ENCODE measurements around the gene BAZ1B.
"Not testable (repeated sequence)": the region's sequence is repeated elsewhere in the genome, so short reads cannot be mapped to it uniquely, and the experiment has no call there.

BAZ1B gene

GRCh38 chr7:73537051-73537450, 15.0 kb upstream of the BAZ1B start:
- no peak for DNase-seq

GRCh38 chr7:73536479-73536878, 14.4 kb upstream of the BAZ1B start:
- DNase-seq = no peak

DNA sequence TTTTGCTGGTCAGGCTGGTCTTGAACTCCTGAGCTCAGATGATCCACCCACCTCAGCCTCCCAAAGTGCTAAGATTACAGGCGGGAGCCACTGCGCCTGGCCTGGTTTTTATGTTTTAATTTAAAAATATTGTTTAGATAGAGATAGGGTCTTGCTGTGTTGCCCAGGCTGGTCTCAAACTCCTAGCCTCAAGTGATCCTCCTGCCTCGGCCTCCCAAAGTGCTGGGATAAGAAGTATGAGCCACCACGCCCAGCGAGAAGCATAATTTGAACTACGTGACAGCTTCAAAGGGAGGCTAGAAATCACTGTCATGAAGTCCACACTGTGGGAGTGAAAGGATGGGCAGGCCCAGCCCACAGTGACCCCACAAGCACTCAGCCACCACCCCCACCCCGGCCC, 13.8 kb upstream of the BAZ1B start:
- not testable (repeated sequence) for DNase-seq

DNA sequence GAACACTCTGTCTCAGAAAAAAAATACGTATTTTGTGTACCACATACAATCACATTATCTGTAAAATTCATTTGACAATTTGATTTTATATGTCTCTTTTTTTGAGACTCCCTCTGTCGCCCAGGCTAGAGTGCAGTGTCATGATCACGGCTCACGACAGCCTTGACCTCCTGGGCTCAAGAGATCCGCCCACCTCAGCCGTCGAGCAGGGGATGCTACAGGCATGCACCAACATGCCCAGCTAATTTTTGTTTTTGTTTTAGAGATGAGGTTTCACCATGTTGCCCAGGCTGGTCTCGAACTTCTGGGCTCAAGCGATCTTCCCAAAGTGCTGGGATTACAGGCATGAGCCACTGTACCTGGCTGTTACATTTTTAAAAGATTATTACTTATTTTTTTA, 11.6 kb upstream of the BAZ1B start:
- DNase-seq = no peak

DNA sequence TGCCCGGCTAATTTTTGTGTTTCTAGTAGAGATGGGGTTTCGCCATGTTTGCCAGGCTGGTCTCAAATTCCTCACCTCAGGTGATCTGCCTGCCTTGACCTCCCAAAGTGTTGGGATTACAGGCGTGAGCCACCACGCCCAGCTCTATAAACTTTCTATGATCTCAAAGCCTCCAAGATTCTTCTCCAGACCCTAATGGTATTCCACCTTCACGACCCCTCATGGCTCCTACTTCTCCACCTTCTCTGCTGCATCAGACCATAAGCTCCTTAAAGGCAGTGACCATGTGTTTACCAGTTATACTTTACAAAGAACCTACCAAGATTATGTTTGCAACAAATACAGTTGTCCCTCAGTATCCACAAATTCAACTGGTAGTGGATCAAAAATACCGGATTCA, 10.1 kb upstream of the BAZ1B start:
- DNase-seq = no peak

GRCh38 chr7:73530800-73531199, 8.7 kb upstream of the BAZ1B start:
- no peak for DNase-seq

DNA sequence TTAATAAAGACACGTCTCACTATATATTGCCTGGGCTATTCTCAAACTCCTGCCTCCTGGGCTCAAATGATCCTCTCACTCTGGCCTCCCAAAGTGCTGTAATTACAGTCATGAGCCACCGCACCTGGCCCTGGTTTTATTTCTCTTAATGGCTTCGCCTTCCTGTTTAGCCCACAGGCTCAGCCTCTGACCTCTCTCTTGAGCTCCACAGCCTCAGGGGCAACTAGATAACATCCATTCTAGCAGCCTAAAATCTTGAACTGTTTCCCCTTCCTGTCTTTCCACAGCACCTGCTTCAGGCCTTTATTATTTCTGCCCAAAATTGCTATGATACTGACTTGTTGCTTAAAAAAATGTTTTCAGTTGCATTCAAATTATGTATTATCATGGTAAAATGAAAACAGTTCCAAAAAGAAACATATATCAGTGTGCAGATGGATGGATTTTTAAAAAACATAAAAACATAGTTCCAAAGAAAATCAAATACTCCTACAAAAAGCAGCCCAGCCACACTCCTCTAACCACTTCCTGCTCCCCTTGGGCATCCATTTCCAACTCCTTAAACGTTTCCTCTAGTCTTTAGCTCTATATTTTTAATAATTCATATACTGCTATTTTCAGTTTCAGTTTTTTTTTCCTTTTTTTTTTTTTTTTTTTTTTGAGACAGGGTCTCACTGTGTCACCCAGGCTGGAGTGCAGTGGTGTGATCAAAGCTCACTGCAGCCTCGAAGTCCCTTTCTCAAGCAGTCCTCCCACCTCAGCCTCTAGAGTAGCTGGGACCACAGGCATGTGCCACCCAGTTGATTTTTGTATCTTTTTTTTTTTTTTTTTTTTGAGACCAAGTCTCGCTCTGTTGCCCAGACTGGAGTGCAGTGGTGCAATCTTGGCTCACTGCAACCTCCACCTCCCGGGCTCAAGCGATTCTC, 5.1 kb upstream of the BAZ1B start:
- DNase-seq = no peak

DNA sequence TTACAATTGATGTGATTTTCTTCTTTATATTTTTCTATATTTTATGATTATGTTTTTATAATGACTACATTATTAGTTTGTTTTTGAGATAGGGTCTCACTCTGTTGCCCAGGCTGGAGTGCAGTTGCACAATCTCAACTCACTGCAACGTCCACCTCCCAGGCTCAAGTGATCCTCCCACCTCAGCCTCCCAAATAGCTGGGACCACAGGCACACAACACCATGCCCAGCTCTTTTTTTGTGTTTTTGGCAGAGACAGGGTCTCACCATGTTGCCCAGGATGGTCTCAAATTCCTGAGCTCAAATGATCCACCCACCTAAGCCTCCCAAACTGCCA, 4.0 kb upstream of the BAZ1B start:
- not testable (repeated sequence) for DNase-seq

- DNase-seq = no peak
These were observed 423 bp downstream of the BAZ1B start for GRCh38 chr7:73521636-73522104.

DNA sequence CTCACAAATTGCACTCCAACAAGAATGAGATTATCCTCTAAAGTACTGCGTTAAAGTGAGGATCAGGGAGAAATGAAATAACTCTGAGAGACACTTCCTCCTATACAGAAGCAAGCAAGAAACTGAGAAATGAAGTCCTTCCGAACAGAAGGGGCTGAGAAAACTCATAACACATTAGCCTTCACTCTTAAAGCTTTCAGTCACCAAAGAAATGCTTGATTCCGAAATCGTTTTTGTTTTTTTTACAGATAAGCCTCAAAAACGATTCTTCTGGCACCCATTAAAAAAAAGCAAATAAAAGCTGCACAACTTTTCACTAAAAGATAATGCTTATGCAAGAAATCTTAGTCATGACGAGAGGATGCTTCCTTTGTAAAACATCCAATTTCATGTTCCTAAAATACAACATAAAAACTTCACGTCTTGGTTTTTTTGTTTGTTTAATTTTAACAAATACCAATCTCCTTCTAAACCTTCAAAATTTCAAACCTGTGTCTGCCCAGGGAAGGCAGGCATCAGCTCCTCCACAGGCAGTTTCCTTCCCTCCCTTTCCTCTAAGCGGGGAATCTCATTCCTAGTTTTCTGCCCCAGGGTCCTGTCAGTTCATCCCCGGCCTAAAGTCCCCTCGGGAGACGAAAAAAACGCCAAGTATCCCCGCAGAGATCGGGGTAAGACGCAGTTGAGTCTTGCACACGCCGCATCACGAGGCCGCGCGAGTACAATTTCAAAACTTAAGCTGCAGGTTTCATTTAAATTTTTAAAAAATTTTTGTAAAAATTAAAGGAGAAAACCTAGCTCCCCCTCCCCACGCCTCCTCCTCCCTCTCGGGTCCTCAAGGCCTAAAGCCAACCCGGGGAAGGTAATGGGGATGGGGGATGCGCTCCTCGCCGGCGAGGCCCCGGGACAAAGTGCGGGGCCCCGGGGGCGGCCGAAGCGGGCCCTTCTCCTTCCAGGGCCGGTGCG, 1.1 kb downstream of the BAZ1B start:
- no peak for DNase-seq

- peak; percentile 25 for DNase-seq
These were observed 2.0 kb downstream of the BAZ1B start for GRCh38 chr7:73519867-73520672.

DNA sequence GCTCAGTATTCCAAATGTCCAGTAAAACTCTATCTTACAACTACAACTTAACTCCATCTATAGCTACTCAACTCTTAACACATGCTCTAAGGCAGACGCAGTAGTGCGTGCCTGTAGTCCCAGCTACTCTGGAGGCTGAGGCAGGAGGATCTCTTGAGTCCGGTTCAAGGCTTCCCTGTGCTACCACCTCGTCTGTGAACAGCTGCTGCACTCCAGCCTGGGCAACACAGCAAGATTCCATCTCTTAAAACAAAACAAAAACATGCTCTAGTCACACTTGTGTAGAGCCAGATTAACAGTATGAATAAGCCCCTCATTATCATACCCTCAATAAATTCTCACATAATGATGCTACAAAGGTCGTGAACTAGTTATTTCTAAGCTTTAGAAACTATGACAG, 3.6 kb downstream of the BAZ1B start:
- DNase-seq = no peak

DNA sequence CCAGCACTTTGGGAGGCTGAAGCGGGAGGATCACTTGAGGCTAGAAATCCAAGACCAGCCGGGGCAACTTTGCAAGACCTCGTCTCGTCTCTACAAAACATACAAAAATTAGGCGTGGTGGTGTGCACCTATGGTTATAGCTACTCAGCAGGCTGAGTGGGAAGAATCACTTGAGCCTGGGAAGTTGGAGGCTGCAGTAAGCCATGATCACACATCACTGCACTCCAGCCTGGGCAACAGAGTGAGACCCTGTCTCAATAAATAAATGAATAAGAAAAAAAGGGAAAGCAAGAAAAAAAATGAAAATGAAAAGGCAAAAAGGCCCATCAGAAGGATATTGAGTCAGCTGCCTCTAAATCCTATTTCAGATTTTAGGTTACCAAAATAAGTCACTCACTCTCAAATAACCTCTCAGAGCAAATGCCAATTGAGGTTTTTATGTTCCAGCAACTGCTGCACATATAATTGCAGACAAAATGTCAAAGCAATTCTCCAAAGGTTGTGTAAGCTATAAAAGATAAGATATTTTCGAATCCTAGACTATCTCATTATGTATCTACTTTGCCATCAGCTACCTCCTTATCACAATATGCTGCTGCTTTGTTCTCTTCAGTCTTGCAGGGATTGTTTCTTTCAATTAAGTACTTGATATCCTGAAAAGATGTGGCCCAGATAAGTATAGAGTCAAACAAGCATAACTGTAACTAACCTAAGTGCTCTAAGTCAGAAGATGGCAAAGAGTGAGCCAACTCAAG, 4.7 kb downstream of the BAZ1B start:
- no peak for DNase-seq

GRCh38 chr7:73515178-73515577, 6.9 kb downstream of the BAZ1B start:
- no peak for DNase-seq

DNA sequence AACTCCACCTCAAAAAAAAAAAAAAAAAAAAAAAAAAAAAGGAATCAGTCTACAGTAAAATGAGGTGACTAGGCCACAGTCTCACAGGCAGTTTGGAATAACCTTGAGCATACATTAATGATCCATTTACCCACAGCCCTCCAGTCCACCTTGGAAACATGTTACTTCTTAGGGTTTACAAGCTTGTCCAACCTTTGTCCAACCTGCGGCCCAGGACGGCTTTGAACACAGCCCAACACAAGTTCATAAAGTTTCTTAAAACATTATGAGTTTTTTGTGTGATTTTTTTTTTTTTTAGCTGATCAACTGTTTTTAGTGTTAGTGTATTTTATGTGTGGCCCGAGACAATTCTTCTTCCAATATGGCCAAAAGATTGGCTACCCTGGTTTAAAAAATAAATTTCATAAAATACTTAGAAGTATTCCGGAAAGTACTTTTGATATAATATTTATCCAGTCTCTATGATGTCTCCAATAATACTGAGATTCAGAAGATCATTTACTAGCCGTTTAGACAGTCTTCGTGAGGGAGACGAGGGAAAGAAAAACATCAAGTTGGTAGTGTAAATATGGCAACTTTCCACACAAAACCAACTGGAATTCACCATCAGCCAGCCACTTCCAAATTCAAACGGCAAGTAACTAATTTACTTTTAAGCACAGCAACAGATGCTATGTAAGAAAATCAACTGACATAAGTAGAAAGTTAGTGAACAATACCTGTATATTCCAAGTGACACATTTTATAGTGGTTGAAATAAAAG, 9.9 kb downstream of the BAZ1B start:
- DNase-seq = no peak

- DNase-seq = no peak
These were observed 12.6 kb downstream of the BAZ1B start for GRCh38 chr7:73509463-73509862.

- DNase-seq = no peak
These were observed 14.5 kb downstream of the BAZ1B start for GRCh38 chr7:73507556-73507955.

DNA sequence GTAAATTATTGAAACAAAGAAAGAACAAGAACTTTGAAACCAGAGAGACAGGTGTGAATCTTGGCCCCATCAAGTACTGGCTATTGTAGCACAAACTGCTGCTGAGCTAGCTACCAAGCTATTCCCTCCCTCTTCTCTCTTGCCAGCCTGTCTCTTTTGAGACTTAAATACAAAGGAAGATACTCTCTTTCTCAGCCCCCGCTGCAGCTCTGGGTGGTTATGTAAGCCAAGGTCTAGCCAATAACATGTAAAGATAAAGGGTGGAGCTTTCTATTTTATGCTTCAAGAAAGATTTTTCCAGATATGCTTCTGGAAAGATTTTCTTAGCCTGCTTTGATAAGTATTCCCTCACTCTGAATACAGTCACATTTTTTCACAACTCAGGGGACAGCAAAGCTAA, 17.2 kb downstream of the BAZ1B start:
- no peak for DNase-seq

DNA sequence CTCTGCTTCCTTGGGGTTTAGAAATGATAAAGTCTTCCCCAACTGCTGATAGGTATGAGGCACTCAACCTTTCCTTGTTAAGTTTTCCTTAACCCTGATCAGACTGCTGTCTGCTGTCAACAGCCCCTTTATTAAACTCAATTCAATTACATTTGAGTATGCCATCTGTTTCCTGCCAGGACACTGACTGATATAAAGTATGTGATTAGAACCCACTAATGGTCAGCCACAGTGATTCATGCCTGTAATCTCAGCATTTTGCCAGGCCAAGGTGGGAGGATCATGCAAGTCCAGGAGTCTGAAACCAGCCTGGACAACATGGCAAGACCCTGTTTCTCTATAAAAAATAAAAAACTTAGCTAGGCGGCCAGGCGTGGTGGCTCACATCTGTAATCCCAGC, 18.1 kb downstream of the BAZ1B start:
- DNase-seq = no peak

GRCh38 chr7:73503229-73503628, 18.9 kb downstream of the BAZ1B start:
- DNase-seq = no peak

- no peak for DNase-seq
These were observed 25.5 kb downstream of the BAZ1B start for GRCh38 chr7:73496626-73497025.

Data from activated CD4-positive, alpha-beta T cell treated with anti-CD3 and anti-CD28 coated beads, Interleukin-2, amount 50 U/mL, for 1 hour (primary cell).